Fibroblast of skin of left biceps (primary cell): ENCODE results near the gene GALNT6.

ENCODE experiments used
- DNase-seq, 2 experiments: peaks; one replicate each; pipeline ENCODE4 v3.0.0-alpha.2; 2013; ENCODE audit warnings: low read depth in 2 of 2

Gene GALNT6

GRCh38 chr12:51382173-51382572 lies 9.0 kb downstream of the GALNT6 start:
- no peak for DNase-seq

DNA sequence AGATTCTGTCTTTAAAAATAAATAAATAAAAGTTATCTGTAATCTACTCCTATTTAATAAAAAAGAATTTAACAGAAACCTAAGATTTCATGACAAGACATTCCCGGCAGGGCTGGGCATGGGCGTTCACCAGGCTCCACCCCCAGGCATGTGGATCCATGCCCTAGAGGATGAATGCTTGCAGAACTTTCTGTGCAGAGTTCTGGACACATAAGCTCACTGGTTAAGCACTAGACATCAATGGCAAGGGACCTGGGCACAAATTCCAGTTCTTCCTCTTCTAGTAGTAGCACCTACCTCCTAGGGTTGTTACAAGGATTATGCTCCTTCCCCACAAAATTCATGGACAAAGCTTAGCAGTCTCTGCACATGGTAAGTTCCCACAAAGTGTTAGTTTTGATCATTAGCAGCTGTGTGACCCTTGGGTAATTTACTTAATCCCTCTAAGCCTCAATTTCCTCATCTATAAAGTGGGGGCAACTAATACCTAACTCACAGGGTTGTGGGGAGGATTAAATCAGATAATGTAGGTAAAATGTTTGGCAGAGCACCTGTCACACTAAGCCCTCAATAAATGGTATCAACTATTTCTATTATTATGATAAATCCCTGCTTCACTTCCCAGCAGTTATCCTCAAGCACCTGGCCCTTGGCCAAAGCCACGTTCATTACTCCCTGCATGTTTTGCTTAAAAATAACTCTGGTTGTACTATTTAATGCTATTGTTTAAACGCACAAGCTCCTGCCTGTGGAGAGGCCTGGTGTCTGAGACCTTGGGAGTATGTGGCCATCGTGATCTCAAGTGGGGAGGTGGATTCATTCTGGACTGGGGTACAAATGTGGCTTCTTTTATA lies 9.8 kb downstream of the GALNT6 start:
- no peak for DNase-seq

DNA sequence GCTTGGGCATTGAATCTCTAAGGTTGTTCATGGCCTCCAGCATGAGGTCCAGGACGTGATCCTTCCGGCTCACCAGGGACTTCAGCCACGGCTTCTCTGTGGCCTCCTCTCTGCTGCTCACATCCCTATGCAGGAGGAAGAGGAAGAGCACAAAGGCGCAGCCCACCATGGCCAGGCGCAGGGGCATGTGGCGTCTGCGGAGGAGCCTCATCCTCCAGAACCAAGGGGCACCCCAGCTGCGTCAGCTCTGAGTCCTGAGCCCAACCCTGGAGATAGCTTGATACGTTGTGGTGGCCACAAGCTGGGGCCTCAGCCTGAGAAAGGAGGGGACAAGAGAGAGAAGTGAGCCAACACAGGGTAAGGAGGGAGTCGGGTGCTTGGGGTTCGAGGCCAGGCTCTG lies 11.6 kb downstream of the GALNT6 start:
- DNase-seq, result no peak

- no peak for DNase-seq
Observed at GRCh38 chr12:51378749-51379148, 12.5 kb downstream of the GALNT6 start.

DNA sequence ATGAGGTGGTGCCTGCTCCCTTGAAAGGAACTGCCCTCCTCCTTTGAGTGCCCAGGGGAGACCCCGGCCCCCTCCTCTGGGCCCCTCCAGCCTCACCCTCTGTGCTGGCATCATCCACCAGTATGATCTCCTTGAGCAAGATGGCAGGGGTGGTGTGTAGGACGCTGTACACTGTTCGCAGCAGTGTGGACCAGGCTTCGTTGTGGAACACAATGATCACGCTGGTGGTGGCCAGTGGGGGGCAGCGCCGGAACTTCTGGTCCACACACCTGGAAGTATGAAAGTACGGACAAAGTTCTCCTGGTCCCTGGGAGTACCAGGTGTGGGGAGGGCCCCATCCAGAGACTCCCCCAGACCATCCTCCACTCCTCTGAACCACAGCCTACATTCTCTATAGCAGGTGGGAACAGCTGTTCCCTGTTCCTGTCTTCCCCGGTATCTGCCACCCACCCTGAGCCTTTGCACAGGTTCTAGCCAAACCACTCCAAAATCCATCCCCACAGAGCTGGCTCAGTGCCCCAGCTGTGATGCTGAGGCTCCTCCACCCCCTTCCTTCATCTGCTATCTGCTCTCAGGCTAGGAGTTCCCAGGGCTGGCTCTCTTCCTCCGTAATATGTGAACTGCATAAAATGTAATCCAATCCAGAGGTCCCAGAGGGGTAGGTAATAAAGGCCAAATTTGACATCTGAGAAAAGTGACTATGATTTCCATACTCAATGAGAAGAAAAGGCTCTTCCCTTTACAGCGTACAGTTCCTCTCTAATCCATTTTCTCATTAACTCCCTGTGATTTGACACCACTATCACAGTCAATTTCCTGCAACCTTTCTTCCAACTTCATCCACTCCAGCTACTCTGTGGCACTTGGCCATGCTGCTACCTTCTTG lies 13.9 kb downstream of the GALNT6 start:
- no peak for DNase-seq

- DNase-seq, result no peak
Observed at GRCh38 chr12:51374856-51375255, 16.4 kb downstream of the GALNT6 start.

DNA sequence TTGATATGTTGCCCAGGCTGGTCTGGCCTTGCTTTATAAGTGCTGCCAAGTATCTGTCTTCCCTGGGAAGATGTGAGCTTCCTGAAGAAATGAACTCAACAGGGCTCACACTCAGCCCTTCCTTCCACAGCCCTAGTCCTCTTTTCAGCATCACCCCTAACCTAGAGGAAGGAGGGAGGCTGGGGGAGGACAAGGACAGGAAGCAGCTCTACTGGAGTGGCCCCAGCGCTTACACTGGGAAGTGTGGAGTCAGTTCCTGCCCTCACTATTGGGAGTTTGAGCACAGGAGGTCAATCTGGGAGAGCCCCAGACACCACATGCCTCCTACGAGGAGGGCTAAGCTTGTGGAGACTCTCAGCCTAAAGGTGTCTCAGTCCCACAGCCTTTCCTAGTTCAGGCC lies 16.8 kb downstream of the GALNT6 start:
- DNase-seq, result no peak

DNA sequence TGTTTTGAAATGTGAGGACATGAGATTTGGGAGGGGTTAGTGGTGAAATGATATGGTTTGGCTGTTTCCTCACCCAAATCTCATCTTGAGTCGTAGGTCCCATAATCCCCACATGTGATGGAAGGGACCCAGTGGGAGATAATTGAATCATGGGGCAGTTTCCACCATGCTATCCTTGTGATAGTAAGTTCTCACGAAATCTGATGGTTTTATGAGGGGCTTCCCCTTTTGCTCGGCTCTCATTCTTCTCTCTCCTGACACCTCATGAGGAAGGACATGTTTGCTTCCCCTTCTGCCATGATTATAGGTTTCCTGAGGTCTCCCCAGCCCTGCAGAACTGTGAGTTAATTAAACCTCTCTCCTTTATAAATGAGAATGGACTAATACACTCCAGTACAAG lies 18.0 kb downstream of the GALNT6 start:
- DNase-seq, result no peak

DNA sequence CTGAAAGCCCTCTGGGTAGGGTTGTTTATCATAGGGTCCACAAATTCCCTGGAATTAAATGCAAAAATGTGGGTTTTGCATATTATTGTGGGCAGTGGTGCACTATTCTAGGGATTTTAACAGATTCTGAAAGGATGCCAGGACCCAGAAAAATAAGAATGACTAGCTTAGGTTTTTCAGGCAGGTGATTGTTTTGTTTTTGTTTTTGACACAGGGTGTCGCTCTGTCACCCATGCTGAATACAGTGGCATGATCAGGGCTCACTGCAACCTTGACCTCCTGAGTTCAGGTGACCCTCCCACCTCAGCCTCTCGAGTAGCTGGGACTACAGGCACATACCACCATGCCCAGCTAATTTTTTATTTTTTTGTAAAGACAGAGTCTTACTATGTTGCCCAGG lies 19.2 kb downstream of the GALNT6 start:
- no peak for DNase-seq

- peak; percentile 84 for DNase-seq
Observed at GRCh38 chr12:51371295-51371953, 19.8 kb downstream of the GALNT6 start.

GRCh38 chr12:51370667-51371066 lies 20.5 kb downstream of the GALNT6 start:
- DNase-seq, result no peak

- DNase-seq, result no peak
Observed at GRCh38 chr12:51369581-51369980, 21.6 kb downstream of the GALNT6 start.

- DNase-seq, result no peak
Observed at GRCh38 chr12:51368640-51369517, 22.3 kb downstream of the GALNT6 start.

GRCh38 chr12:51365276-51365675 lies 25.9 kb downstream of the GALNT6 start:
- no peak for DNase-seq

- no peak for DNase-seq
Observed at GRCh38 chr12:51364001-51364400, 27.2 kb downstream of the GALNT6 start.

GRCh38 chr12:51362747-51363342 lies 28.4 kb downstream of the GALNT6 start:
- DNase-seq, result no peak

DNA sequence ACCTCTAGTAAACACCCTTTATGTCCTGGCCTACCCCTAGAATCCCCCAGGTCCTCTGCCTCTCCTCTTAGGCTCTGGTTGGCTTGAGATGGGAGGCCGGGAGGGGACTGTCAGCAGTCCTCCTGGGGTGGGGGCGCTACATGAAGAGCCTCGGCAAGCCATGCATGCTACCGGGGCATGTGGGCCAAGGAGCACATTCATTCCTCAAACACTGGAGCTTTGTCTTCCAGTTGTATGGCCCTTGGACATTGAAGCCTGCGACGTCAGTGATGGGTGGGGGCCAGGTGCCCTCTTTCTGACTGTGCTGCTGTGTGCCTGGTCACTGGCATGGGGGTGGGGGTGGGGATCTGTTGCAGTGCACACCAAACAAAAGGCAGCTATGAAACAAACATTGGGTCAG lies 28.9 kb downstream of the GALNT6 start:
- no peak for DNase-seq

GRCh38 chr12:51361161-51362016 lies 29.8 kb downstream of the GALNT6 start:
- DNase-seq, result no peak

GRCh38 chr12:51360315-51360714 lies 30.9 kb downstream of the GALNT6 start:
- DNase-seq, result no peak

GRCh38 chr12:51359851-51360250 lies 31.4 kb downstream of the GALNT6 start:
- no peak for DNase-seq
